ENCODE results near the gene RASGRP3.

The RASGRP3 gene

GRCh38 chr2:33525666-33526065 is 49.2 kb downstream of the RASGRP3 start:
- DNase-seq (ENCODE audit: low spot score): no peak

GRCh38 chr2:33526132-33526531 is 49.7 kb downstream of the RASGRP3 start:
- no peak for DNase-seq (ENCODE audit: low spot score)

GRCh38 chr2:33526921-33527320 is 50.5 kb downstream of the RASGRP3 start:
- no peak for DNase-seq (ENCODE audit: low spot score)

- DNase-seq (ENCODE audit: low spot score): no peak
Observed at GRCh38 chr2:33528441-33528950, 52.0 kb downstream of the RASGRP3 start.

- no peak for DNase-seq (ENCODE audit: low spot score)
Observed at GRCh38 chr2:33529771-33530481, 53.5 kb downstream of the RASGRP3 start.

- no peak for DNase-seq (ENCODE audit: low spot score)
Observed at GRCh38 chr2:33530690-33531548, 54.5 kb downstream of the RASGRP3 start.

GRCh38 chr2:33531549-33532059 is 55.2 kb downstream of the RASGRP3 start:
- no peak for DNase-seq (ENCODE audit: low spot score)

- no peak for DNase-seq (ENCODE audit: low spot score)
Observed at GRCh38 chr2:33532146-33532545, 55.7 kb downstream of the RASGRP3 start.

GRCh38 chr2:33532966-33533365 is 56.5 kb downstream of the RASGRP3 start:
- no peak for DNase-seq (ENCODE audit: low spot score)

- DNase-seq (ENCODE audit: low spot score): no peak
Observed at GRCh38 chr2:33535421-33535820, 59.0 kb downstream of the RASGRP3 start.

GRCh38 chr2:33541243-33541642 is 64.8 kb downstream of the RASGRP3 start:
- DNase-seq (ENCODE audit: low spot score): no peak

GRCh38 chr2:33550206-33550605 is 73.8 kb downstream of the RASGRP3 start:
- no peak for DNase-seq (ENCODE audit: low spot score)

GRCh38 chr2:33552758-33553461 is 76.5 kb downstream of the RASGRP3 start:
- DNase-seq (ENCODE audit: low spot score): no peak

GRCh38 chr2:33555681-33556080 is 79.2 kb downstream of the RASGRP3 start:
- no peak for DNase-seq (ENCODE audit: low spot score)

GRCh38 chr2:33559328-33559727 is 82.9 kb downstream of the RASGRP3 start:
- DNase-seq (ENCODE audit: low spot score): no peak

- no peak for DNase-seq (ENCODE audit: low spot score)
Observed at GRCh38 chr2:33560017-33560416, 83.6 kb downstream of the RASGRP3 start.

GRCh38 chr2:33561872-33562271 is 85.4 kb downstream of the RASGRP3 start:
- DNase-seq (ENCODE audit: low spot score): no peak

- no peak for DNase-seq (ENCODE audit: low spot score)
Observed at GRCh38 chr2:33570681-33571080, 94.2 kb downstream of the RASGRP3 start.

- DNase-seq (ENCODE audit: low spot score): no peak
Observed at GRCh38 chr2:33573657-33574056, 97.2 kb downstream of the RASGRP3 start.

GRCh38 chr2:33577084-33577483 is 100.6 kb downstream of the RASGRP3 start:
- DNase-seq (ENCODE audit: low spot score): peak; percentile 84

- no peak for DNase-seq (ENCODE audit: low spot score)
Observed at GRCh38 chr2:33577668-33578067, 101.2 kb downstream of the RASGRP3 start.

- no peak for DNase-seq (ENCODE audit: low spot score)
Observed at GRCh38 chr2:33579227-33579626, 102.8 kb downstream of the RASGRP3 start.

All from globus pallidus (tissue), 1 donor.